ENCODE measurements around the gene CDK11A.
"Not testable (repeated sequence)": the region's sequence is repeated elsewhere in the genome, so short reads cannot be mapped to it uniquely, and the experiment has no call there.

CDK11A gene

GRCh38 chr1:1683104-1683905, 40.9 kb downstream of the CDK11A start:
- no peak for DNase-seq (ENCODE audit: low spot score)

GRCh38 chr1:1680912-1681273, 43.3 kb downstream of the CDK11A start:
- DNase-seq (ENCODE audit: low spot score) = no peak

GRCh38 chr1:1680031-1680911, 43.9 kb downstream of the CDK11A start:
- DNase-seq (ENCODE audit: low spot score) = no peak

GRCh38 chr1:1678581-1679380, 45.4 kb downstream of the CDK11A start:
- no peak for DNase-seq (ENCODE audit: low spot score)

GRCh38 chr1:1677718-1678580, 46.2 kb downstream of the CDK11A start:
- DNase-seq (ENCODE audit: low spot score) = no peak

- DNase-seq (ENCODE audit: low spot score) = not testable (repeated sequence)
Measured at GRCh38 chr1:1676087-1676486, 48.1 kb downstream of the CDK11A start.

- DNase-seq (ENCODE audit: low spot score) = not testable (repeated sequence)
Measured at GRCh38 chr1:1675218-1675617, 48.9 kb downstream of the CDK11A start.

- not testable (repeated sequence) for DNase-seq (ENCODE audit: low spot score)
Measured at GRCh38 chr1:1674806-1675205, 49.4 kb downstream of the CDK11A start.

- DNase-seq (ENCODE audit: low spot score) = no peak
Measured at GRCh38 chr1:1672181-1672965, 51.8 kb downstream of the CDK11A start.

- no peak for DNase-seq (ENCODE audit: low spot score)
Measured at GRCh38 chr1:1671365-1672119, 52.6 kb downstream of the CDK11A start.

- DNase-seq (ENCODE audit: low spot score) = no peak
Measured at GRCh38 chr1:1670866-1671265, 53.3 kb downstream of the CDK11A start.

GRCh38 chr1:1669468-1670440, 54.4 kb downstream of the CDK11A start:
- no peak for DNase-seq (ENCODE audit: low spot score)

GRCh38 chr1:1666526-1666925, 57.6 kb downstream of the CDK11A start:
- no peak for DNase-seq (ENCODE audit: low spot score)

GRCh38 chr1:1665815-1666251, 58.3 kb downstream of the CDK11A start:
- no peak for DNase-seq (ENCODE audit: low spot score)

GRCh38 chr1:1664941-1665814, 59.0 kb downstream of the CDK11A start:
- DNase-seq (ENCODE audit: low spot score) = no peak

- DNase-seq (ENCODE audit: low spot score) = not testable (repeated sequence)
Measured at GRCh38 chr1:1664318-1664717, 59.8 kb downstream of the CDK11A start.

GRCh38 chr1:1662830-1663560, 61.2 kb downstream of the CDK11A start:
- DNase-seq (ENCODE audit: low spot score) = not testable (repeated sequence)

Measured in RKO (cell line).